ENCODE results near the gene RNASEH1.

DNA sequence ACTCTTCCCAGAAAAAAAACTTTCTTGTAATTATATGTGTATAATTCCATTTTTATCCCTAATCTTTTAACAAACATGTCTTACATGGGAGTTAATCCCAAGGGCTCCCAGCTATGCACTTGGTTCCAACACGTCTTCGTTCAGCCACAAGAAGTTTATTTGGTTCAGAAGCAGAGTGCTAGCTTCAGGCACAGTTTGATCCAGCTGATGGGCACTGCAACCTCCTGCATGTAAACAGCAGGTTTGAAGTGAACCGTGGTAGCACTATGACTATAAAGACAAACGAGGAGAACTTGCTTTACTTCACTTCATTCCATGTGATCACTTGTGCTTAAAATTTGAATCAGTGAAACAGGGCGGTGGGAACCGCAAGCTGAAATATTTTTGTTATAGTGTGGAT, 7.0 kb upstream of the RNASEH1 start:
- TF ChIP-seq, protein P1, sequence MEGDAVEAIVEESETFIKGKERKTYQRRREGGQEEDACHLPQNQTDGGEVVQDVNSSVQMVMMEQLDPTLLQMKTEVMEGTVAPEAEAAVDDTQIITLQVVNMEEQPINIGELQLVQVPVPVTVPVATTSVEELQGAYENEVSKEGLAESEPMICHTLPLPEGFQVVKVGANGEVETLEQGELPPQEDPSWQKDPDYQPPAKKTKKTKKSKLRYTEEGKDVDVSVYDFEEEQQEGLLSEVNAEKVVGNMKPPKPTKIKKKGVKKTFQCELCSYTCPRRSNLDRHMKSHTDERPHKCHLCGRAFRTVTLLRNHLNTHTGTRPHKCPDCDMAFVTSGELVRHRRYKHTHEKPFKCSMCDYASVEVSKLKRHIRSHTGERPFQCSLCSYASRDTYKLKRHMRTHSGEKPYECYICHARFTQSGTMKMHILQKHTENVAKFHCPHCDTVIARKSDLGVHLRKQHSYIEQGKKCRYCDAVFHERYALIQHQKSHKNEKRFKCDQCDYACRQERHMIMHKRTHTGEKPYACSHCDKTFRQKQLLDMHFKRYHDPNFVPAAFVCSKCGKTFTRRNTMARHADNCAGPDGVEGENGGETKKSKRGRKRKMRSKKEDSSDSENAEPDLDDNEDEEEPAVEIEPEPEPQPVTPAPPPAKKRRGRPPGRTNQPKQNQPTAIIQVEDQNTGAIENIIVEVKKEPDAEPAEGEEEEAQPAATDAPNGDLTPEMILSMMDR (conservative IDR thresholded peaks at IDR 0.05; ENCODE audit: low read depth in 2 of 2), result no peak
- TF ChIP-seq EZH2 (IDR thresholded peaks at IDR 0.05; ENCODE audit: low read depth, unreplicated experiment), result no peak
- no peak for TF ChIP-seq EZH2phosphoT487 (IDR thresholded peaks at IDR 0.05; ENCODE audit: unreplicated experiment)
- TF ChIP-seq CREB1 (CRISPR knock-in tag; IDR thresholded peaks at IDR 0.05; ENCODE audit: low read depth), result no peak
- TF ChIP-seq JUNB (IDR thresholded peaks at IDR 0.05; ENCODE audit: unreplicated experiment), result no peak
- TF ChIP-seq, protein P2, sequence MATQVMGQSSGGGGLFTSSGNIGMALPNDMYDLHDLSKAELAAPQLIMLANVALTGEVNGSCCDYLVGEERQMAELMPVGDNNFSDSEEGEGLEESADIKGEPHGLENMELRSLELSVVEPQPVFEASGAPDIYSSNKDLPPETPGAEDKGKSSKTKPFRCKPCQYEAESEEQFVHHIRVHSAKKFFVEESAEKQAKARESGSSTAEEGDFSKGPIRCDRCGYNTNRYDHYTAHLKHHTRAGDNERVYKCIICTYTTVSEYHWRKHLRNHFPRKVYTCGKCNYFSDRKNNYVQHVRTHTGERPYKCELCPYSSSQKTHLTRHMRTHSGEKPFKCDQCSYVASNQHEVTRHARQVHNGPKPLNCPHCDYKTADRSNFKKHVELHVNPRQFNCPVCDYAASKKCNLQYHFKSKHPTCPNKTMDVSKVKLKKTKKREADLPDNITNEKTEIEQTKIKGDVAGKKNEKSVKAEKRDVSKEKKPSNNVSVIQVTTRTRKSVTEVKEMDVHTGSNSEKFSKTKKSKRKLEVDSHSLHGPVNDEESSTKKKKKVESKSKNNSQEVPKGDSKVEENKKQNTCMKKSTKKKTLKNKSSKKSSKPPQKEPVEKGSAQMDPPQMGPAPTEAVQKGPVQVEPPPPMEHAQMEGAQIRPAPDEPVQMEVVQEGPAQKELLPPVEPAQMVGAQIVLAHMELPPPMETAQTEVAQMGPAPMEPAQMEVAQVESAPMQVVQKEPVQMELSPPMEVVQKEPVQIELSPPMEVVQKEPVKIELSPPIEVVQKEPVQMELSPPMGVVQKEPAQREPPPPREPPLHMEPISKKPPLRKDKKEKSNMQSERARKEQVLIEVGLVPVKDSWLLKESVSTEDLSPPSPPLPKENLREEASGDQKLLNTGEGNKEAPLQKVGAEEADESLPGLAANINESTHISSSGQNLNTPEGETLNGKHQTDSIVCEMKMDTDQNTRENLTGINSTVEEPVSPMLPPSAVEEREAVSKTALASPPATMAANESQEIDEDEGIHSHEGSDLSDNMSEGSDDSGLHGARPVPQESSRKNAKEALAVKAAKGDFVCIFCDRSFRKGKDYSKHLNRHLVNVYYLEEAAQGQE (IDR thresholded peaks at IDR 0.05; ENCODE audit: unreplicated experiment), result no peak
- no peak for TF ChIP-seq POLR2AphosphoS5 (IDR thresholded peaks at IDR 0.05; ENCODE audit: low read depth)

All from GM23338 (cell line).